Skin epidermis (tissue), 12 donors: Measurements from ENCODE around the gene BTG4.

Source experiments
- H3K27ac ChIP-seq, 21 experiments: fragments of 200-600 bp; sonication (generic) in 11 of 21; one replicate each; pipeline ENCODE4 v1.5.0; 2020; ENCODE audit warnings: mild to moderate bottlenecking in 3 of 21, inconsistent platforms in 2 of 21, moderate library complexity in 2 of 21
- H3K4me3 ChIP-seq, 7 experiments: fragments of 200-600 bp; sonication (generic) in 2 of 7; one replicate each; pipeline ENCODE4 v1.5.0; 2020; ENCODE audit warnings: inconsistent platforms in 2 of 7, mild to moderate bottlenecking in 2 of 7, moderate library complexity in 1 of 7

BTG4 gene

DNA sequence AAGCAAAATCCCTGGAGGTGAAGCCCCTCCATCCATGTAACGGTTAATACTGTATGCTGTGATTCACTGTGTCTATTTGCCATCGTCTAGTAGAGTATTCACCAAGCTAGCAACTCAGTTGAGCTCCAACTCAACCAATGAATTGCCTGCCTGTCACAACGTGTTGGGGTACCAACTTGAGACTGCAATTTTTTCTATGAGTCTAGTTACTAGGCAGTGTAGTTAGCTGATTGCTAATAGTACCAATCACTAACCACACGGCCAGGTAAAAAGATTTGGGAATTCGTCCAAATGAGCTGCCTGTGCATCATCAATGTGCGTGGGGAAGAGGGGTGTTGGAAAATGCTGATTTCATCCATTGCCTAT is 1.0 kb upstream of the BTG4 start:
- Histone ChIP-seq H3K27ac (no peak overlapping the region), H3K4me3 (peak overlapping the region in 2 of 7 experiments; percentile 42 to 43)

DNA sequence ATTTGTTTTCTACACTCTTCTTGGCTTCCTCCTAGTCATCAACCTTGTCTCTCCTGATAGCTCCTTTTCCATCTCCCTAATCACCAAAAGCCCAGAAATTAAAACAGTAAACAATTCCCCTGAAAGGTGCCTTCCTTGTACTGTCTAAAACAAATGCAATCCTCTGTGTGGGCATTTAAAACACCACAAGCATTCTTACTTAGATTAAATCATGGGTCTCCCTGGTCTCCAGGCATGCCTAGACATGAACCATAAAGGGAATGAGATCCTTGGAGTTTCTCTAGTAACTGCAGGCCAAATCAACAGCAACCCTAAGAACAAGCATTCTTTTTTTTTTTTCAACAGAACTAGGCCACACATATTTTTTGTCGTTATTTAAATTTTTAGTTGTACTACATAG is 1.9 kb downstream of the BTG4 start:
- Histone ChIP-seq H3K4me3 (no peak overlapping the region), H3K27ac (no peak overlapping the region)

DNA sequence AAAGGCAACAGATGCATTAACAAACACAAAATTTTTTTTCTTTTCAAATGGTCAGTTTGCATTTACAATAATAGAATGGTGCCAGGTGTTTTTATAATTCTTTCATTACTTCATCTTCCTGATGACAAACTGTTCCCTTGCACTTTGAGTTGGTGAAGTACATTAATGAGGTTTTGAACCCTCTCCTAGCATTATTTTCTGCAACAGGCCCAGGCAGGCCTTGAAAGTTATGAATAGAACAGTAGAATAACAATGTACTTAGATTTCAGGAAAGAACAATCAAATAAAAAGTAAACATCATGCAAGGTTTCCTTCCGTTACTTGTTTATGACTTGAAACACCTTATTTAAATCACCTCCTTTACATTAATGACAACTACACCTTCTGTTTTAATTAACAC is 9.6 kb downstream of the BTG4 start:
- Histone ChIP-seq H3K4me3 (no peak overlapping the region), H3K27ac (no peak overlapping the region)

DNA sequence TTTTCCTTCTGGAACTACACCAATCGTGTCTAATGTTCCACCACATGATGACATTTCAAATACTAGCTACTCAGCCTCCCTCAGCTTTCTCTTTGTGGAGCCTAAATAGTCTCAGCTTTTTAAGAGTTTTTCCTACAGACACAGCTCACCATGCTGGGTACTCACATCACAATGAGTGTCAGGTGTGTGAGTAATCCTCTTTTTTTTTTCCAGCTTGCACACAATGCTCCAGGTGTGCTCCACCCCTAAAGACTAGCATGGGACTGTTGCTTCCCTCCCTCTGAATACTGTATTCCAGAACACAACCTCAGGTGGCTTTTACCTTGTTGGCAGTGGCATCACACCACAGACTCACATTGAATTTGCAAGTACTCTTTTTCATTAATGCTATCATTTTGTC is 11.7 kb downstream of the BTG4 start:
- H3K27ac ChIP-seq: no peak overlapping the region
- H3K4me3 ChIP-seq: no peak overlapping the region

DNA sequence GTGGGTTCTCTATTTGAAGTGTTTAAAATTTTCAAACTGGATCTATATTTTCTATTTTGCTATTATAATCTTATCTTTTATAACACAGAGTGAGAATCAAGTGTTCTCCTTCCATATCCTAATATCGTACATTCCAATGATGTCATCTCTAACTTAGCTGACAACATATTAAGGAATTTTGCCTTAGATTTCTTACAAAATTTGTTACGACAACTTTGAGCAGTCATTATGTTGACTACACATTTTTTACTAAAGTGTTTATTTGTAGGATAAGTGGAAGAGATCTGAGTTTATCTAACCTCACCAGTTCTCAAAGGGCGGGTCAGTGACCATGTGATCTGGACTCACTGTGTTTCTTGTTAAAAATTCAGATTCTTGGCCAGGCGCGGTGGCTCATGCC is 12.7 kb downstream of the BTG4 start:
- no peak overlapping the region for H3K27ac ChIP-seq
- no peak overlapping the region for H3K4me3 ChIP-seq

DNA sequence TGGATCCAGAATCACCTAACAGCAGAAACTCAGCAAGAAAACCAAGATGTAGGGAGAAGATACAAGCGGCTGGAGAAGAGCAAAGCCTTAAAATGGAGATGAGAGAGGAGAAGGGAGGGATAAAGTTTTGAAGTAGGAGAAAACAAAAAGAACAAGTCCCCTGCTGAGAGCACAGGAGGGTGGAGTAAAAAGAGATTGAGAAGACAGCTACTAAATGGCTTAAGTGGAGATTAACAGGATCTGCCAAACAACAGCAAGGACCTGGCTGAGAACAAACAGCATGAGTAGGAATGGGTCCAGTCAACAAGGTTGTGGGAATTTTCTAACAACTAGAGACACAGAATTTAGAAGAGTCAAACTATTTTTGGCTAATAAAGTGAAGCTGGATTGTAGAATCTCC is 18.1 kb downstream of the BTG4 start:
- Histone ChIP-seq H3K27ac (no peak overlapping the region), H3K4me3 (no peak overlapping the region)

DNA sequence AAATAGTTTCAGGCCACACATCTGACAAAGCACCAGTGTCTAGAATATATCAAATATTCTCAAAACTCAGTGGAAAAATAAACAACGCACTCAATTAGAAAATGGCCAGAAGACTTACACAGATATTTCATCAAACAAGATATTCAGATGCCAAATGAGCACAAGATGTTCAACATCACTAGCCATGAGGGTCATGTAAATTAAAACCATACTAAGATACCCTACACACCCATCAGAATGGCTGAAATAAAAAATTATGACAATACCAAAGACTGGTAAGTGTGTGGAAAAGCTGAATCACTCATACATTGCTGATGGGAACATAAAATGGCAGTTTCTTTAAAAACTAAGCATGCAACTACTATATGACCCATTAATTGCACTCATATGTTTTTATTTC is 21.7 kb downstream of the BTG4 start:
- no peak overlapping the region for H3K4me3 ChIP-seq
- no peak overlapping the region for H3K27ac ChIP-seq

DNA sequence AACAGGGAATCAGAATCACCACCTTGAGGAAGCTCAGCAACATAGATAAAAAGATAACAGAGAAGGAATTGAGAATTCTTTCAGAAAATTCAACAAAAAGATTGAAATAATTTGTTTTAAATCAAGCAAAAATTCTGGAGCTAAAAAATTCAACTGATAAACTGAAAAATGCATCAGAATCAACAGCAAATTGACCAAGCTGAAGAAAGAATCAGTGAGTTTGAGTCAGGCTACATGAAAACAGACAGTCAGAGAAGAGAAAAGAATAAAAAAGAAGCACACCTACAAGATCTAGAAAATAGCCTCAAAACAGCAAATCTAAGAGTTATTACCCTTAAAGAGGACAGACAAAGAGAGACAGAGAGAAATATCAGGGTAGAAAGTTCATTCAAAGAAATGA is 28.8 kb downstream of the BTG4 start:
- Histone ChIP-seq H3K4me3 (no peak overlapping the region), H3K27ac (no peak overlapping the region)

DNA sequence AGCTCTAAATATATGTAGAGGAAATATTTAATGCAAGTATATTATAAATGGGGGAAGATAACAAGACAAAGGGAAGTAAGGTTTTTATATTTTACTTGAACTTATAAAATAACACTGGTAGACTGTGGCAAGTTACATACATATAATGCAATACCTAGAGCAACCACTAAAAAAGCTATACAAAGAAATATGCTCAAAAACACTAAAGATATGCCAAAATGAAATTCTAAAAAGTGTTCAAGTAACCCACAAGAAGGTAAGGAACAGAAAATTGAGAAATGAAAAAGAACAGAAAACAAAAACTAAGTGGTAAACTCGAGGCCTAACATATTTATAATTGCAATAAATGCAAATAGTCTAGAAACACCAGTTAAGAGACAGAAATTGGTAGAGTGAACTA is 32.5 kb downstream of the BTG4 start:
- no peak overlapping the region for H3K4me3 ChIP-seq
- no peak overlapping the region for H3K27ac ChIP-seq

DNA sequence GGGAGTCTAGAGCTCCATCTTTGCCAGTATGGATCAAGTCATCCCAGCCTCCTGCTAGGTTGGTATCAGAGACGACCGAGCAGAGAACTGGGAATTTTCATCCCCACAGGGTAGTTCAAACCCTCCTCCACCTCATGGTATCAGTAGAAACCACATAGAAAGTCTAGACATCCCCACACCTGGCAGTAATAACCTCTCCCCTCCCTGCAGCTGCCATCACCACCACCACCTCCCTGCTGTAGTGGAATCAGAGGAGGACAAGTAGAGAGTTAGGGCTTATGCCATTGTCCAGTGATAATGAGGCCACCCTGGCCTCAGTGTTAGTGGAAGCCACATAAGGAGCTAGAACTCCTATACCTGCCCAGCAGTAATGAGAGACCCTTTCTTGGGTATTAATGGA is 34.3 kb downstream of the BTG4 start:
- Histone ChIP-seq H3K4me3 (no peak overlapping the region), H3K27ac (no peak overlapping the region)

DNA sequence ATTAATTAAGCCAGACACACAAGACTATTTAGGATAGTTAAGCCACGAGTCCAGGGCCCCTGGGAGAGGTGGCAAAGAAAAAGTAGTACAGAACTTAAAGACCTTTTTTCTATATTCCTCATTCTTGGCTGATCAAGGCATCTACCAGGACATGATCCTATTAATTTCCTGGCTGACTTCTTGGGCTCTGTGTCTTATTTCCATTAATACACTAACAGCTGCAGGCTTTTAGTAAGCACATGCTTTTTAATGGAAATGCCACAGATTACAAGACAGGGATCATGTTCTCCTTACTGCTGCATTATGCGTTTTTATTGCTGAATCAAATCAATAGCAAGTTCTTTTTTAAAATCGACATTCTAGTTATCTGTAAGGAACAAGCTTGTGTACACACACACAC is 35.2 kb downstream of the BTG4 start:
- Histone ChIP-seq H3K27ac (no peak overlapping the region), H3K4me3 (no peak overlapping the region)

DNA sequence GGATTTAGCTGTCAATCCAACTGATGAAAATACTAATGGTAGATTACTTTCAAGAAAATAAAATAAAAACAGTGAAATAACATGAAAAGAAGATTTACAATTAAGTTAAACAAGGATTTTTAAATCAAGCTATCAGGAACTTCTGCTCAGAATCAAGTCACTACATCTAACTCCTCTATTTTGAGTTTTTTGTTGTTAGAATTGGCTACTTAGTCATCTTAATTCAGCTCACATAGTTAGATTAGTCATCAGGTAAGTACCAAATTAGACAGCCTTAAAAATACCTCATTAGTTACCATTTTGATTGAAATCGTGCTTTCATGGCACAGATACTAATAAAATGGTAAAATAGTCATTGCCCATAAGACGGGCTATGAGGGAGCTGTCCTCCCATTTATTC is 35.8 kb downstream of the BTG4 start:
- no peak overlapping the region for H3K4me3 ChIP-seq
- no peak overlapping the region for H3K27ac ChIP-seq

DNA sequence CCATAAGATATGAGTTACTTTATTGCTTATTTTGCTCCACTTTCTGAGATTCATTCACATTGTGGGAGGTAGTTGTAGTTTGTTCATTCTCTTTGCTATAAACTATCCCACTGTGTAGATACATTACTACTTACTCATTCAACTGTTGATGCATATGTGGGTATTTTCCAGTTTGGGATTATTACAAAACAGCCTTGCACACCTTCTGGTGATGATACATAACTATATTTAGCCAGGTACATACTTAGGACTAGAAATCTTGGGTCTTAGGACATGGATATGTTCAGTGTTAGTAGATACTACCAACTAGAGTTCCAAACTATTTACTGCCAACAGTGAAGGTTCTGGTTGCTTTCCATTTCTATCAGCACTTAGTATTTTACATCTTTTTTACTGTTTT is 37.8 kb downstream of the BTG4 start:
- H3K27ac ChIP-seq: no peak overlapping the region
- no peak overlapping the region for H3K4me3 ChIP-seq

DNA sequence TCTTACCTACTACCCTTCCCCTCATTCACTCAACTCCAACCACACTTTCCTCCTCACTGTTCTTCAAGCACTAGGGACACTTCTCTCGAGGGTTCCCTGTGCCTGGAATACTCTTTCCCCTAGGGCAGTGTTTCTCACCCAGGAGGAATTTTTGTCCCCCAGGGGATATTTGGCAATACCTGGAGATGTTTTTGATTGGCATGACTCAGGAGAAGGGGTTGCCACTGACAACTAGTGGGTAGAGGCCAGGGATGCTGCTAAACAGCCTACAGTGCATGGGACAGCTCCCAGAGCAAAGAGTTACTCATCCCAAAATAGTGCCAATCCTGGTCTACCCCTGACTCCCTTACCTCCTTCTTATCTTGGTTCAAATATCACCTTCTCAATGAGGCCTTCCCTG is 40.0 kb downstream of the BTG4 start:
- H3K27ac ChIP-seq: no peak overlapping the region
- H3K4me3 ChIP-seq: no peak overlapping the region

DNA sequence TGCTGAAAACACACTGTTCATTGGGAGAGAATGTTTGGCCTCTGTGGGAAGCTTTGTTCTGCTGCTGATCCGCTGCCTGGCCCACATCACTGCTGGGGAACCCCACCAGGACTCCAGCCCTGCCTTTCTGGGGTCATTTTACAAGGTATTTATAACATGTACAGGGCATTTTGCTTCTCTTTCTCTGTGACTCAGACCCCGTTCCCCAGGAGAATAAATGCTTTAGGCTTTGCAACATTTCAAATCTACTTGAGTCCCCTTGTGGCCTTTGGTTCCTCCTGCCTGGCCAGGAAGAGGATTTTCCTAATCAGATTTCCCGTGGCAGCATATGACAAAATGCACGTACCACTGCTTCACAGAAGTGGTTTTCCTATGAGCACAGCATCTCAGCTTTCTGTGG is 43.0 kb downstream of the BTG4 start:
- Histone ChIP-seq H3K27ac (no peak overlapping the region), H3K4me3 (no peak overlapping the region)

DNA sequence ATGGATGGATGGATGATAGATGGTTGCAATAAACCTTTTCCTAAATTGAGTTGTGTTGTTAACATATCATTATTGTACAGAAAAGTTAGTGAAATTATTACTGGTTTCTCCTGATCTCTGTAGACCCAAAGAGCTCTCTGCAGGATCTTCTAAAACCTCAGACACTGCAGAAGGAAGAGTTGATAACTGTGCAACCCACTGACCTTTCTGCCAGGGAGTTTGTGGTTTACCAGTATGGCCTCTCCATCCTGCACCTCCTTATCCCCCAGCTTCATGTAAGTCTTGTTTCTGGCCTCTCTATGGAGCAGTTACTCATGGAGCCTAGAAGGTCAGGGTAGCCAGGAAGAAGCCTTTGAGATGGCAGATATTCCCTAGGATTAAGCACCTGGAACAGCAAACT is 45.6 kb downstream of the BTG4 start:
- no peak overlapping the region for H3K27ac ChIP-seq
- H3K4me3 ChIP-seq: no peak overlapping the region

DNA sequence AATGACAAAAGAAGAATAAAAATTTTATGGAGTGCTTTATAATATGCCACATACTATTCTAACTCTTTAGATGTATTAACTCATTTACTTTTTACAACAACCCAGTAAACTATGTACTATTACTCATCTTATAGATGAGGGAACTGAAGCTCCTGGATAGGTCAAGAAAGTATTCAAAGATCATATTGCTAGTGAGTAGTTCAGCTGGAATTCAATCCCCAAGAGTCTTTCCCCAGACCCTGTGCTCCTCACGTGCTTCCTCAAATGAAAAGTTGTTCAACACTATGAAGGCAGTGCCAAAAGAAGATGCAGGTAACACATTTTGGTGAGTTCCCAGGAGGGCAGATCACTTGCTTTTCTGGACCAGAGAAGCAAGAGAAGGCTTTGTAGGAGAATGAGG is 46.8 kb downstream of the BTG4 start:
- Histone ChIP-seq H3K4me3 (no peak overlapping the region), H3K27ac (no peak overlapping the region)

DNA sequence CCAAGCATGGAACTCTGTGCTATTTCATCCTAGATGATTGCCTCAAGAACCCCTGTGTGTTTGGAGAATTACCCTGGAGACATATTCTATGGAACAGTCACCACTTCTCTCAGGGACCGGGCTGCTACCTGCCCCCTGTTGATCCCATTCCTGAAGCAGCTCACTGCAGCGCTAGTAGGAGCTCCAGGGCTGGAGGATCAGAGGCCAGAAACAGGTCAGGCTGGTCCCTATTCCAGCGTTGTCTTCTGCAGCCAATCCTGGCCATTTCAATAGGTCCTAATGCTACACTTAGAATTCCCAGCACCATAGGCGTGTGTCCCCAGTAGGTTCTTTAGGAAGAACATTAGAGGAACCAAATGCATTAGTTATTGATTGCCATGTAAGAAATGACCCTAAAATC is 48.9 kb downstream of the BTG4 start:
- Histone ChIP-seq H3K4me3 (no peak overlapping the region), H3K27ac (no peak overlapping the region)

DNA sequence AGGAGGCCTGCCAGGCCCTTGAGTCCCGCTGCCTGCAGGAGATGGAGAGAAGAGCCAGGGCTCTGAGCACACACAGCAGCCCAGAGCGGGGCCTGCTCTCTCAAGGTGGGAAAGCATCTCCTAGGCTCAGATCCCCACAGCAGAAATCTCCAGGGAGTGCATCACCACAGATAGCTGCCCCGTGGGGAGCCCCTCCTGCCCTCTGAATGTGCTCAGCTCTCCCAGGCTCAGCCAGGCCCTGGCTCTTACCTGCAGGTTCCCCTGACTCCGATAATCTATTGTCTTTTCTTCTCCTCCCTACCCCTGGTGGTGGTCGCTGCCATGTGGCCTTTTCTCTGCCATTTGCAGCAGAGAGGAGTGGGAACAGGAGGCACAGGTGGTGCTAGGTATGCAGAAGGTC is 49.9 kb downstream of the BTG4 start:
- H3K27ac ChIP-seq: no peak overlapping the region

DNA sequence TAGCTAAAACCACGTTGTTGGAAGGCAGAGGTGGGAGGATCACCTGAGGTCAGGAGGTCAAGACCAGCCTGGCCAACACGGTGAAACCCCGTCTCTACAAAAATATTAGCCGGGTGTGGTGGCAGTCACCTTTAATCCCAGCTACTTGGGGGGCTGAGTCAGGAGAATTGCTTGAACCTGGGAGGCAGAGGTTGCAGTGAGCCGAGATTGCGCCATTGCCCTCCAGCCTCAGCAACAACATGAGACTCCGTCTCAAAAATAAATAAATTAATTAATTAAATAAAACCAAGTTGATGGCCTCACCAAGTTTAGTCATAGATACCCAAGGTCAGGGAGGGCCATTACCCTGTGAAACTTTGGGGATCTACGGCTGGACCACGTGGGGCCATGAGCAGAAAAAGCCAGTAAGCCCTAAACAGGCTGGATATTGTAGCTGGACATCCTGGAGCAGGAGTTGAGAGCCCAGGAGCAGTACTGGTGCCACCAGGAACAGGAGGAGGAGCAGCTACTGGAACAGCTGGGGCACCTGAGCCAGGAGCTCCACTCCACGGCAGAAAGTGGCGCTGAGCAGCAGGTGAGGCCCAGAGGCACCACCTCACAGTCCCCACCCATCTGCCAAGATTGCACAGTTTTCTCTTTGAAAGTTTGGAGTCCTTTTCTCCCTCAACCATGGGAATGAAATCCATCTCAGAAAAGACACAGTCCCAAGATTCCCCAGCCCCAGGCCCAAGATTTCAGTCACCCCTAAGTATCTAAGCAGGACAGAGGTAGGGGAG is 50.5 kb downstream of the BTG4 start:
- Histone ChIP-seq H3K4me3 (no peak overlapping the region), H3K27ac (no peak overlapping the region)

More for the DNA sequence above, 49.9 kb downstream of the BTG4 start:
- no peak overlapping the region for H3K4me3 ChIP-seq

DNA sequence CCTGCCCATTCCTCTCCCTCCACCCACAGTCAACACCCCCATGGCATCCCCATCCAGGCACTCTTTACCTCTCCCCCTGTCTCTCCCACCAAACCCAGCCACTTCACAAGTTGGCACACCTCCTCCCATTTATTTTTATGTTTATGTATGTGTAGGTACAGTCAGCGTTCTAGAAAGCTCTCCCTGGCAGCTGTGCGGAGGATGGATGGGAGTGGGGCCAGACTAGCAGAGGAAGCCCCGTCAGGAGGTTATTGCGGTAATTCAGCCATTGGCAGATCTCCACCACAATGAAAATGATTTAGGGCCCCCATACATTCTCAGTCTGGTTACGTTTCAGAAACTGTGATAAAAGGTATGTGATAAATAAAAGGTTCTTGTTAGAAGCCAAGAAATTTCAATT is 51.3 kb downstream of the BTG4 start:
- no peak overlapping the region for H3K27ac ChIP-seq
- no peak overlapping the region for H3K4me3 ChIP-seq

DNA sequence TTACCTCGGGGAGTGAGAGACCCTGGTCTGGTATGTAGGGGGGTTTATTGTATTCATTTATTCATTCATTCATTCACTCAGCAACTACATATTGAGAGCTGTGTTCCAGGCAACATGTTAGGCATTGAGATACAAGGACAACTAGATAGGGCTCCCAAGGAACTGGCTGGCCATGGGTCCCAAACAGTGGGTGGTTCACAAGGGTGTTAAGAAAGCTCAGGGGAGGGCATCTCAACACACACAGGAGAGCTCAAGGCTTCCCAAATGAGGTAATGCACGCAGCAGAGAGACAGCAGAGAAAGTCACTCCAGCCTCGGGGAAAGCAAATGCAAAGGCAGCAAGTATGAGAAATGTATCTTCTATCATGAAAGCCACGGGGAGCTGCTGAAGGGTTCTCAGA is 51.8 kb downstream of the BTG4 start:
- H3K27ac ChIP-seq: no peak overlapping the region
- no peak overlapping the region for H3K4me3 ChIP-seq
